Retinal pigment epithelial cell (primary cell): ENCODE data around the gene LPIN3.

Experiments used
- DNase-seq: peaks from one replicate; pipeline ENCODE4 v3.0.0-alpha.2; 2010; ENCODE audit warnings: low read depth
- H3K4me3 ChIP-seq: 2 replicates; pipeline ENCODE4 v1.5.1; 2011; ENCODE audit warnings: mild to moderate bottlenecking, low read length, control low read depth, moderate library complexity
- TF ChIP-seq, protein P1 (sequence below): conservative IDR thresholded peaks from 2 replicates; pipeline ENCODE4 v1.5.1; 2011; ENCODE audit warnings: low read depth, low read length, control low read depth, inconsistent platforms

LPIN3 gene

DNA sequence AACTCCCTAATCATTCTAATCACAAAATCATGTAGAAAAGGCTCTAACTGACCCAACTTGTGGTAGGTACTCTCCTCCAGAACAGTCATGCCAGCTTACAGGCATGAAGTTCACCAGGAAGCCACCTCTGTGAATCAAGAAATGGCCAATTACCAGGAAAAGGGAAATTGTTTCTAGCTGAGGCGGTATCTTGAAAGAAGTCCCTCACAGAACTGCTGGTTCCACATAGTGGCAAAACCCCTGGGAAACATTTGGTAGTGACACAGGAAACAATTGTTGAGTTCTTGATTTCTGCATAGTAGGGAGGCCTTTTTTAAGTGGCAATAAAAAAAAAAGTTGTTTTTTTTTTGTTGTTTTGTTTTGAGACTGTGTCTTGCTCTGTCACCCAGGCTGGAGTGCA, 19.6 kb upstream of the LPIN3 start:
- H3K4me3 ChIP-seq = no peak overlapping the region
- TF ChIP-seq, protein P1, sequence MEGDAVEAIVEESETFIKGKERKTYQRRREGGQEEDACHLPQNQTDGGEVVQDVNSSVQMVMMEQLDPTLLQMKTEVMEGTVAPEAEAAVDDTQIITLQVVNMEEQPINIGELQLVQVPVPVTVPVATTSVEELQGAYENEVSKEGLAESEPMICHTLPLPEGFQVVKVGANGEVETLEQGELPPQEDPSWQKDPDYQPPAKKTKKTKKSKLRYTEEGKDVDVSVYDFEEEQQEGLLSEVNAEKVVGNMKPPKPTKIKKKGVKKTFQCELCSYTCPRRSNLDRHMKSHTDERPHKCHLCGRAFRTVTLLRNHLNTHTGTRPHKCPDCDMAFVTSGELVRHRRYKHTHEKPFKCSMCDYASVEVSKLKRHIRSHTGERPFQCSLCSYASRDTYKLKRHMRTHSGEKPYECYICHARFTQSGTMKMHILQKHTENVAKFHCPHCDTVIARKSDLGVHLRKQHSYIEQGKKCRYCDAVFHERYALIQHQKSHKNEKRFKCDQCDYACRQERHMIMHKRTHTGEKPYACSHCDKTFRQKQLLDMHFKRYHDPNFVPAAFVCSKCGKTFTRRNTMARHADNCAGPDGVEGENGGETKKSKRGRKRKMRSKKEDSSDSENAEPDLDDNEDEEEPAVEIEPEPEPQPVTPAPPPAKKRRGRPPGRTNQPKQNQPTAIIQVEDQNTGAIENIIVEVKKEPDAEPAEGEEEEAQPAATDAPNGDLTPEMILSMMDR = no peak
- no peak for DNase-seq

DNA sequence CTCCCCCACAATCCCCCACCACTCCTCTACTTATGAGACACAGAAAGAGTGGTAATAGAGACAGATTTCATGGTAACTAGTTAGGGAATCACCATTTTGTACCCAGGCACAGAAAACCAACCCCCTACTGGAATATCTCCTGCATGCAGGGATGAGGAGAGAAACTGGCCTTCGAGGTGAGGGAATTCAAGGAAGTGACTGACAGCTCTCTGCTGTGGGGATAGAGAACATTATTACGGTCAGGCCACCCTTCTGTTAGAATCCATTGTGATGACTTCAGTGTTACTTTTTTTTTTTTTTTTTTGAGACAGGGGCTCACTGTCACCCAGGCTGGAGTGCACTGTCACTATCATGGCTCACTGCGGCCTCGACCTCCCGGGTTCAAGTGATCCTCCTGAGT, 13.4 kb upstream of the LPIN3 start:
- TF ChIP-seq, protein P1 = no peak
- no peak for DNase-seq
- no peak overlapping the region for H3K4me3 ChIP-seq

DNA sequence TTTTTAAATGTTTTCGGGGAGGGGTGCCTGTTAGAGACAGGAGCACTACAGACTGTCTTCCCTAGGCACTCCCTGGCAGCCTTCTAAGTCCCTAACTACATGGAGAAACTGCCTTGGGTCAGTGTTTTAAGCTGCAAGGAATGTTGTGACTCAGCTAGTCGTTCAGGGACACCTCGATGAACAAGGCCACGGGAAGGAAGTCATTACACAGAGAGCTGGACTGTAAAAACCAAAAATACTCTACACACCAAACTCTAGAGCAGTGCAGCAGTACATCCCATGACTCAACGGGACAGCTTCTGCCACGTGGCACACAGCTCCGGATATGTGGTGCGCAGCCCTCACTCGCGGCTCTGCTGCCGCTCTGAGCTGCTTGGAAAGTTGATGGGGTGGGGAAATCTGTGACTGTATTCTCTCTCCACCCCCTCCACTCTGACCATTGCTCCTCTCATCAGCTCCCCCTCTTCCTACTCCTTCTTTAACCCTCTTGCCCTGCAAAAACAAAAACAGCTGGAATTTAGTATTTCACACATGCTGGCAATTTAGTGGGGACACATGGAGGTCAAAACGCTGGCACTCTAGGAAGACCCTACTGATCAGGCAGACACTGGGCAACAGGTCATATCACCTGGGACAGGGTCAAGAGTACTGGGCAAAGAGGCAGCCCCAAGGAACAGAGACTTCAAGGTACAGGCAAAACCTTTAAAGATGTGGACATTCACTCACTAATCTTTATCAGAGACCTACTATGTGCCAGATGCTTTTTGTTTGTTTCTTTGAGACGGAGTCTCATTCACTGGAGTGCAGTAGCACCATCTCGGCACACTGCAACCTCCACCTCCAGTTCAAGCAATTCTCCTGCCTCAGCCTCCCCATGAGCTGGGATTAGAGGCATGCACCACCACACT, 10.9 kb upstream of the LPIN3 start:
- DNase-seq = peak; percentile 94
- peak overlapping the region; percentile 8 for H3K4me3 ChIP-seq
- TF ChIP-seq, protein P1 = no peak

DNA sequence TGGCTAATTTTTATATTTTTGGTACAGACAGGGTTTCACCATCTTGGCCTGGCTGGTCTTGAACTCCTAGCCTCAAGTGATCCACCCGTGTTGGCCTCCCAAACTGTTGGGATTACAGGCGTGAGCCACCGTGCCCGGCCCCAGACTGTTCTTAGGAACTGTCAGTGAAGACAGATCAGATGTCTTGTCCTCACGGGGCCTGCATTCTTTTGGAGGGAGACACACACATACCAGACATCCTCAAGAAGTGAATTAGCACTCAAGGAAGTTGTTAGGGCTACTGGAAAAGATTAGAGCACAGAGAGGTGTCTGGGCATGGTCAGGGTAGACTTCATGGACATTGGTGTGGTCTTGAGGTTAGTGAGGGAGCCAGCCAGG, 10.3 kb upstream of the LPIN3 start:
- TF ChIP-seq, protein P1 = no peak
- H3K4me3 ChIP-seq = no peak overlapping the region
- DNase-seq = no peak

DNA sequence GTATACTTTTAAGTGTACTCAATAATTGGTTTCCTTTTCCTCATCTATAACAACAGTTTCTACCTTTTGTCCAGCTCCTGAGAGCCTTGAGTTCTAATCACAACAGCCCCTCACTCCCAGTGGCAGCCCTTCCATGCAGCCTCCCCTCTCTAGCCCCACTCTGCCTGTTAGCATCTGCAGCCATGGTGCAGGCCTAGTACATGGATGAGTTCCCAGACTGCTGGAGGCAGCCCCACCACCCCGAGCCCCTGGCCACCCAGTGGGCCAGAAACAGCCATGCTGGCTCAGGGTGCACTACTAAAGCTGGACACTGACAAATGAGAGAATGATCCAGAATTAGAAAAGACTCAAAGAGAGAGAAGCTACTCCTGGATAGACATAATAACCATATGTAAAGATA, 9.7 kb upstream of the LPIN3 start:
- DNase-seq = no peak
- no peak overlapping the region for H3K4me3 ChIP-seq
- TF ChIP-seq, protein P1 = no peak

DNA sequence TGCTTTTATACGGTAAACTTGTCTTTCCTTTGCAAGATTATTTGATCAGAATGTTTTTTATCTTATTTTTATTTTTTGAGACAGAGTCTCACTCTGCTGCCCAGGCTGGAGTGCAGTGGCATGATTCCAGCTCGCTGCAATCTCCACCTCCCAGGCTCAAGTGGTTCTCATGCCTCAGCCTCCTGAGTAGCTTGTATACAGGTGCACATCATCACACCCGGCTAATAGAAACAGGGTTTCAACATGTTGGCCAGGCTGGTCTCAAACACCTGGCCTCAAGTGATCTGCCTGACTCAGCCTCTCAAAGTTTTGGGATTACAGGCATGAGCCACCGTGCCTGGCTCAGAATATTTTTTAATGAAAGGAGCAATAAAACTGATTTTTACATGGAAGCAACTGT, 8.9 kb upstream of the LPIN3 start:
- DNase-seq = no peak
- TF ChIP-seq, protein P1 = no peak
- no peak overlapping the region for H3K4me3 ChIP-seq

DNA sequence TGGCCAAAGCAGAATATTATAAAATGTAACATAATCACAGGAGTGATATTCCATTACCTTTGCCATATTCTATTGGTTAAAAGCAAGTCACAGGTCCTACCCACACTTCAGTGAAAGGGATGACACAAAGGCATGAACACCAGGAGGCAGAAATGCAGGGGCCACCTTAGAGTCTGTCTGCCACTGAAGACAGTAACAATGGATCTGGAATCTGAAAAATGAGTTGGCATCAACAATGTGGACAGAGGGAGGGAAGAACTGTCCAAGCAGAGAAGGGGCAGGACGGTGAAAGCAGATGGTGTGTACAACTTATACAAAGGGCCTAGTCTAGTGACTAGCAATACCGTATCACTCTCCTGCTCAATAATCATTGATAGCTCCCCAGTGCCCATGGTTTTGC, 6.6 kb upstream of the LPIN3 start:
- H3K4me3 ChIP-seq = no peak overlapping the region
- TF ChIP-seq, protein P1 = no peak
- DNase-seq = no peak
